Activated CD4-positive, alpha-beta T cell treated with anti-CD3 and anti-CD28 coated beads, Interleukin-10, Interleukin-2, amounts not matched to agents 100 ng/mL and 50 ng/mL, durations not matched to agents 16 hours and 8 hours (primary cell): ENCODE measurements around the gene IQSEC1.

Source experiments
- DNase-seq: peaks from one replicate; pipeline ENCODE4 v3.0.0-alpha.2; 2020

Gene IQSEC1

GRCh38 chr3:12980596-12981290 lies 92.5 kb downstream of the IQSEC1 start:
- DNase-seq = no peak

GRCh38 chr3:12979947-12980487 lies 93.2 kb downstream of the IQSEC1 start:
- DNase-seq = no peak

- no peak for DNase-seq
These were observed 93.9 kb downstream of the IQSEC1 start for GRCh38 chr3:12979151-12979946.

GRCh38 chr3:12978682-12979081 lies 94.5 kb downstream of the IQSEC1 start:
- no peak for DNase-seq

- DNase-seq = no peak
These were observed 96.0 kb downstream of the IQSEC1 start for GRCh38 chr3:12977117-12977808.

GRCh38 chr3:12975748-12976522 lies 97.3 kb downstream of the IQSEC1 start:
- no peak for DNase-seq

- DNase-seq = no peak
These were observed 98.4 kb downstream of the IQSEC1 start for GRCh38 chr3:12974819-12975218.

GRCh38 chr3:12974334-12974733 lies 98.9 kb downstream of the IQSEC1 start:
- DNase-seq = no peak

- DNase-seq = peak; percentile 41
These were observed 99.4 kb downstream of the IQSEC1 start for GRCh38 chr3:12973827-12974226.

GRCh38 chr3:12972781-12973702 lies 100.2 kb downstream of the IQSEC1 start:
- DNase-seq = no peak

GRCh38 chr3:12972043-12972442 lies 101.2 kb downstream of the IQSEC1 start:
- DNase-seq = no peak

GRCh38 chr3:12970684-12971083 lies 102.5 kb downstream of the IQSEC1 start:
- DNase-seq = no peak

- no peak for DNase-seq
These were observed 103.7 kb downstream of the IQSEC1 start for GRCh38 chr3:12969486-12969885.

- no peak for DNase-seq
These were observed 104.7 kb downstream of the IQSEC1 start for GRCh38 chr3:12968541-12968940.

GRCh38 chr3:12967606-12968351 lies 105.5 kb downstream of the IQSEC1 start:
- peak; percentile 92 for DNase-seq

- DNase-seq = no peak
These were observed 106.2 kb downstream of the IQSEC1 start for GRCh38 chr3:12966847-12967605.

- DNase-seq = no peak
These were observed 107.0 kb downstream of the IQSEC1 start for GRCh38 chr3:12965999-12966846.

- no peak for DNase-seq
These were observed 108.3 kb downstream of the IQSEC1 start for GRCh38 chr3:12964711-12965612.
